T-helper 1 cell treated with Interleukin-12 subunit alpha and Interleukin-12 subunit beta and Interleukin-4 antibody, amounts not matched to agents 30 μg/mL and 1 μg/mL, for 36 hours (primary cell): ENCODE results near the gene DENND1A.
"Not testable (repeated sequence)": the region's sequence is repeated elsewhere in the genome, so short reads cannot be mapped to it uniquely, and the experiment has no call there.

ENCODE experiments used
- H3K27ac Mint-ChIP-seq: one replicate; pipeline ENCODE4 v1.8.0; 2021; ENCODE audit warnings: mild to moderate bottlenecking, mixed read lengths
- H3K27me3 Mint-ChIP-seq: one replicate; pipeline ENCODE4 v1.8.0; 2021; ENCODE audit warnings: low read depth, mixed read lengths
- H3K36me3 Mint-ChIP-seq: one replicate; pipeline ENCODE4 v1.8.0; 2021; ENCODE audit warnings: low read depth, mixed read lengths
- H3K4me1 Mint-ChIP-seq: one replicate; pipeline ENCODE4 v1.8.0; 2021; ENCODE audit warnings: low read depth, mixed read lengths
- H3K4me3 Mint-ChIP-seq: one replicate; pipeline ENCODE4 v1.8.0; 2021; ENCODE audit warnings: mild to moderate bottlenecking, moderate library complexity, mixed read lengths
- H3K9me3 Mint-ChIP-seq: one replicate; pipeline ENCODE4 v1.8.0; 2021; ENCODE audit warnings: mixed read lengths

DENND1A gene

GRCh38 chr9:123843703-123844102 is 86.2 kb downstream of the DENND1A start:
- Mint-ChIP-seq H3K27me3 (no peaks in the 10 kb centered on the region), H3K4me3 (no peak overlapping the region), H3K4me1 (no peaks in the 10 kb centered on the region), H3K36me3 (peaks cover 11% of the 10 kb centered on the region), H3K27ac (no peak overlapping the region), H3K9me3 (peaks cover 31% of the 10 kb centered on the region)

GRCh38 chr9:123835821-123836220 is 94.1 kb downstream of the DENND1A start:
- no peak overlapping the region for H3K4me3 Mint-ChIP-seq
- peaks cover 18% of the 10 kb centered on the region for H3K4me1 Mint-ChIP-seq
- no peaks in the 10 kb centered on the region for H3K27me3 Mint-ChIP-seq
- peaks cover 4% of the 10 kb centered on the region for H3K36me3 Mint-ChIP-seq
- peak overlapping the region; percentile 62 for H3K27ac Mint-ChIP-seq
- peaks cover 15% of the 10 kb centered on the region for H3K9me3 Mint-ChIP-seq

- Mint-ChIP-seq H3K27me3 (no peaks in the 10 kb centered on the region), H3K4me1 (peaks cover 18% of the 10 kb centered on the region), H3K36me3 (peaks cover 6% of the 10 kb centered on the region), H3K27ac (no peak overlapping the region), H3K9me3 (peaks cover 20% of the 10 kb centered on the region), H3K4me3 (peak overlapping the region; percentile 19)
Measured at GRCh38 chr9:123834889-123835562, 94.9 kb downstream of the DENND1A start.

DNA sequence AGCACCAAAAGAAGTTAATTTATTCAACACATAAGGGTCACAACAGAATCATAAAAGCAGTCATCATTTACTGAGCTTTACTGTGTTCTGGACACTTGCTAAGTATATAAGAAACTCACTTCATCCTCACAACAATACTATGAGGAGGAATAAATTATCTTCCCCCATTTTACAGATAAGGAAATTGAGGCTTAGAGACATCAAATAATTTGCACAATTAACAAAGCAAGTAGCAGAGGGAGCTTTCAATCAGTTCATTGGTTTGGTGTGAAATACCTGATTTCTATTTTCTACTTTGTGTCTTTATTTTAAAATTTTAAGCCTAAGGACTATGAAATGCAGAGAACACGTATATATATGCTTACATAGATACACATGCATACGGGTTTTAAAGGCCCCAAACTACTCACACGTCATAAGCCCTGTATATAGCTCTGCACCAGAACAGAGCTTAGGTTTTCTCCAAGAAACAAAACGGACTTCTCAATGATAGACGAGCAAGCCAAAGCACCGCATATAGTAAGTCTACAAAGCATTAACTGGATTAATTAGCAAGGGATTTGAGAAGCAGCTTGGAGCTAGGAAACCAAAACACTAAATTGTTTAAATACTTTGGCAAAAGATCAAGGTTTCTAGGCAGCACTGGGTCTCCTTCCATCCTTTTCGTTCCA is 95.6 kb downstream of the DENND1A start:
- Mint-ChIP-seq H3K27ac (no peak overlapping the region), H3K36me3 (peaks cover 9% of the 10 kb centered on the region), H3K27me3 (no peaks in the 10 kb centered on the region), H3K4me3 (no peak overlapping the region), H3K4me1 (peaks cover 18% of the 10 kb centered on the region), H3K9me3 (peaks cover 26% of the 10 kb centered on the region)

GRCh38 chr9:123832858-123833650 is 96.9 kb downstream of the DENND1A start:
- Mint-ChIP-seq H3K27me3 (no peaks in the 10 kb centered on the region), H3K9me3 (peaks cover 39% of the 10 kb centered on the region), H3K4me1 (peaks cover 18% of the 10 kb centered on the region), H3K27ac (peak overlapping the region; percentile 18), H3K4me3 (no peak overlapping the region), H3K36me3 (peaks cover 16% of the 10 kb centered on the region)

DNA sequence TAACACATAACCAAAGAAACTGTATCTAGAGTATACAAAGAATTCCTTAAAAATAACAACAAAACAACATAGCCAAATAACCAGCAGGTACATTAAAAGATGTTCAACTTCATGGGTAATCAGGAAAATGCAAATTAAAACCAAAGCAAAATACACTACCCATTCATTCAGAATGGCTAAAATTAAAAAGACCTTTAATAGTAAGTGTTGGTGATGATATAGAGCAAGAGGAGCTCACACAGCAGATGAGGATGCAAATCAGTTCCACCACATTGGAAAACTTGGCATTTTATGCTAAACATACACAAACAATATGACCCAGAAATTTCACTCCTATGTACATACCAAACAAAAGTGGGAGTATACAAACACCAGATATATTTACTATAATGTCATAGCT is 97.8 kb downstream of the DENND1A start:
- no peak overlapping the region for H3K4me3 Mint-ChIP-seq
- H3K27ac Mint-ChIP-seq = no peak overlapping the region
- peaks cover 43% of the 10 kb centered on the region for H3K9me3 Mint-ChIP-seq
- H3K36me3 Mint-ChIP-seq = peaks cover 19% of the 10 kb centered on the region
- H3K27me3 Mint-ChIP-seq = no peaks in the 10 kb centered on the region
- H3K4me1 Mint-ChIP-seq = peaks cover 18% of the 10 kb centered on the region

- H3K27me3 Mint-ChIP-seq = no peaks in the 10 kb centered on the region
Measured at GRCh38 chr9:123828449-123828848, 101.5 kb downstream of the DENND1A start.

DNA sequence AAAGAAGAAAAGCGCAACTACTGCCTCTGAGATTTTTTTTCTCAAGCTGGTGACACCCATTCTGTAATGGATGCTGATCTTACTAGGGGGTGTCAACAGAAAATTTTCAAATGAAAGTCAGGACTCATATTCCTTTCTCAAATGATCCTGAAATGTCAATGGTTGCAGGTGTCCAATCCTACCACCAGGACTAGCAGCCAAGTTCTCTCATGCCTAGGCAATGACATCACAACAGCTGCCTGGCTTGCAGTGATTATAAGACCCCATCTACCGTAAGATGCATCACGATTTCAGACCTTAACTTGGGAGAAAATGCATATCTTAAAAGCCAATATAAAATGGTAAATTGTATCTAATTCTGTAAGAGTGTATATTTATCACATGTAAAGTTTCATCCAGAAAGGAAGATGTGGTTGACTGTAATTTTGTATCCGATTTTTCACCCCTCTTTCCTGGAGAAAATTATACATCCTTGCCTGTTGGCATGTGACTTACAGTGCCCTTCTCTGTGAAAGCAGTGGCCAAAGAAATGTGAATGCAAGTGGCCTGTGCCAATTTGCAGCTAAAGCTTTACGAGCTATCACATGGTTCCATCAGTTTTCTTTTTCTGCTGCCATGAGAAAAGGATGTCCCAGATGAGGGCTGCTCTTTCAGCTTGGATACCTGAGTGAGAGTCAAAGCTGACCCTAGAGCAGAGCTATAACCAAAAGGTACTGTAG is 104.4 kb downstream of the DENND1A start:
- Mint-ChIP-seq H3K27me3 (no peaks in the 10 kb centered on the region), H3K9me3 (peaks cover 31% of the 10 kb centered on the region), H3K4me3 (no peak overlapping the region), H3K4me1 (no peaks in the 10 kb centered on the region), H3K36me3 (peaks cover 14% of the 10 kb centered on the region), H3K27ac (no peak overlapping the region)

More at GRCh38 chr9:123828449-123828848, 101.5 kb downstream of the DENND1A start:
- H3K4me1 Mint-ChIP-seq = no peaks in the 10 kb centered on the region
- H3K27ac Mint-ChIP-seq = no peak overlapping the region
- H3K9me3 Mint-ChIP-seq = peaks cover 47% of the 10 kb centered on the region
- no peak overlapping the region for H3K4me3 Mint-ChIP-seq
- peaks cover 19% of the 10 kb centered on the region for H3K36me3 Mint-ChIP-seq

- H3K4me3 Mint-ChIP-seq = no peak overlapping the region
- peaks cover 10% of the 10 kb centered on the region for H3K9me3 Mint-ChIP-seq
- H3K27ac Mint-ChIP-seq = no peak overlapping the region
Measured at GRCh38 chr9:123823194-123823947, 106.6 kb downstream of the DENND1A start.

GRCh38 chr9:123821619-123822018 is 108.3 kb downstream of the DENND1A start:
- H3K4me1 Mint-ChIP-seq = no peaks in the 10 kb centered on the region
- no peaks in the 10 kb centered on the region for H3K27me3 Mint-ChIP-seq
- peaks cover 3% of the 10 kb centered on the region for H3K9me3 Mint-ChIP-seq
- no peaks in the 10 kb centered on the region for H3K36me3 Mint-ChIP-seq
- no peak overlapping the region for H3K4me3 Mint-ChIP-seq
- H3K27ac Mint-ChIP-seq = no peak overlapping the region

More at GRCh38 chr9:123823194-123823947, 106.6 kb downstream of the DENND1A start:
- Mint-ChIP-seq H3K27me3 (no peaks in the 10 kb centered on the region), H3K36me3 (peaks cover 5% of the 10 kb centered on the region), H3K4me1 (no peaks in the 10 kb centered on the region)

DNA sequence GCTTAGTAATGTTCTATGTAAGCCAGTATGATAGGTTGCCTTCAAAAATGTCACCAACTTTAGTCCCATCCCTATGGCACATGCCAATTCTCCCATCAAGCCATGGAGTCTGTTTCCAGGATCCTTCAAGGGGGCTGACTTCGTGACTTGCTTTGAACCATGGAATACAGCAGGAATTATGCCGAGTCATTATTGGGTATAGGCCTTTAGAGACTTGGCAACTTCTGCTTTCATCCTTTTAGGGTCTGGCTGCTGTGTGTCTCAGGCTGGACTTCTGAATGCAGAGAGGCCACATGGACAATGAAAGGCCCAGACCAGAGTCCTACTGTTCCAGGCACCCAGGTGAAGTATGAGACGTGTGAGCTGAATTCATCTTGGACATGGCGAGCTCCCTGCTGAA is 109.8 kb downstream of the DENND1A start:
- no peak overlapping the region for H3K27ac Mint-ChIP-seq

GRCh38 chr9:123816817-123817472 is 113.0 kb downstream of the DENND1A start:
- H3K36me3 Mint-ChIP-seq = no peaks in the 10 kb centered on the region
- H3K27me3 Mint-ChIP-seq = no peaks in the 10 kb centered on the region
- no peak overlapping the region for H3K4me3 Mint-ChIP-seq
- H3K27ac Mint-ChIP-seq = no peak overlapping the region
- H3K4me1 Mint-ChIP-seq = no peaks in the 10 kb centered on the region
- H3K9me3 Mint-ChIP-seq = no peaks in the 10 kb centered on the region

More for the DNA sequence above, 109.8 kb downstream of the DENND1A start:
- Mint-ChIP-seq H3K36me3 (no peaks in the 10 kb centered on the region), H3K27me3 (no peaks in the 10 kb centered on the region), H3K4me1 (no peaks in the 10 kb centered on the region), H3K9me3 (no peaks in the 10 kb centered on the region), H3K4me3 (no peak overlapping the region)

- H3K9me3 Mint-ChIP-seq, H3K36me3 Mint-ChIP-seq, H3K27me3 Mint-ChIP-seq, H3K4me1 Mint-ChIP-seq, H3K27ac Mint-ChIP-seq, H3K4me3 Mint-ChIP-seq: not testable (repeated sequence)
Measured at GRCh38 chr9:123815856-123816255, 114.1 kb downstream of the DENND1A start.
